HFF-Myc (cell line): ENCODE results near the gene TRABD.
"Not testable (repeated sequence)": the region's sequence is repeated elsewhere in the genome, so short reads cannot be mapped to it uniquely, and the experiment has no call there.

Experiments
- DNase-seq: peaks from one replicate; pipeline ENCODE4 v3.0.0-alpha.2; 2011; ENCODE audit warnings: low read depth; ENCODE audit errors: extremely low read depth
- H3K4me3 ChIP-seq: replicated peaks from 2 replicates; pipeline ENCODE4 v1.5.1; 2011; ENCODE audit warnings: low read depth, mild to moderate bottlenecking, control low read depth, low read length
- TF ChIP-seq, protein P1 (sequence below): IDR thresholded peaks from 2 replicates; pipeline ENCODE4 v1.5.1; 2012; ENCODE audit warnings: mild to moderate bottlenecking, low read depth, low read length, control low read depth; ENCODE audit errors: missing control alignments

Gene TRABD

DNA sequence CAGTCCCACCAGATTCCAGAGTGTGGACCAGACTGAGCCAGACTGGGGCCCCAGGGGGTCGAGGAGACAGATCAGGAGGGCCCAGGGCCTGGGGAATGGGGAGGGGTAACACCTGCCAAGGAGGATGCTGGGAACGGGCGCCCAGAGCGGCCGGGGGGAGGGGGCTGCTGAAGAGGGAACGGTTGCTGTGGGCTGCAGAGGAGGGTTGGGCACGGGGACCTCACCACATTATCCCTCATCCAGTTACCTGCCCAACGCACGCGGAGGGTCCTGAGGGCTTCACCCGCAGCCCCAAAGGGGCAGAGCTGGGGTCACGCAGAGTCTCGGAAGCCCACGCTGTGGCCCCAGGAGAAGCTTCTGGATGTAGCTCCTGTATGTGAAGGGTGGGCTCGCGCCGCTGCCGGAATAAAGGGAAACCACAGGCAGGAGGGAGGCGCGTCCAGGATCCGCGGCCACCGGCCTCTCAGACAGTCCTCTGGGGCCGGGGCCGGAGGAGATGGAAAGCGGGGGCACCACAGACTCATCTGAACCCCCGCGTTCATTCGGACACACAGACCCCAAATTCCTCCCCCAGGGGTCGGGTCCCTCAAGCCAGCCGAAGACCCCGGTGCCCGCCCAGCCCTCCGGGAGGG is 14.2 kb downstream of the TRABD start:
- TF ChIP-seq, protein P1, sequence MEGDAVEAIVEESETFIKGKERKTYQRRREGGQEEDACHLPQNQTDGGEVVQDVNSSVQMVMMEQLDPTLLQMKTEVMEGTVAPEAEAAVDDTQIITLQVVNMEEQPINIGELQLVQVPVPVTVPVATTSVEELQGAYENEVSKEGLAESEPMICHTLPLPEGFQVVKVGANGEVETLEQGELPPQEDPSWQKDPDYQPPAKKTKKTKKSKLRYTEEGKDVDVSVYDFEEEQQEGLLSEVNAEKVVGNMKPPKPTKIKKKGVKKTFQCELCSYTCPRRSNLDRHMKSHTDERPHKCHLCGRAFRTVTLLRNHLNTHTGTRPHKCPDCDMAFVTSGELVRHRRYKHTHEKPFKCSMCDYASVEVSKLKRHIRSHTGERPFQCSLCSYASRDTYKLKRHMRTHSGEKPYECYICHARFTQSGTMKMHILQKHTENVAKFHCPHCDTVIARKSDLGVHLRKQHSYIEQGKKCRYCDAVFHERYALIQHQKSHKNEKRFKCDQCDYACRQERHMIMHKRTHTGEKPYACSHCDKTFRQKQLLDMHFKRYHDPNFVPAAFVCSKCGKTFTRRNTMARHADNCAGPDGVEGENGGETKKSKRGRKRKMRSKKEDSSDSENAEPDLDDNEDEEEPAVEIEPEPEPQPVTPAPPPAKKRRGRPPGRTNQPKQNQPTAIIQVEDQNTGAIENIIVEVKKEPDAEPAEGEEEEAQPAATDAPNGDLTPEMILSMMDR = no peak
- H3K4me3 ChIP-seq = peak overlapping the region; percentile 65
- DNase-seq = no peak

DNA sequence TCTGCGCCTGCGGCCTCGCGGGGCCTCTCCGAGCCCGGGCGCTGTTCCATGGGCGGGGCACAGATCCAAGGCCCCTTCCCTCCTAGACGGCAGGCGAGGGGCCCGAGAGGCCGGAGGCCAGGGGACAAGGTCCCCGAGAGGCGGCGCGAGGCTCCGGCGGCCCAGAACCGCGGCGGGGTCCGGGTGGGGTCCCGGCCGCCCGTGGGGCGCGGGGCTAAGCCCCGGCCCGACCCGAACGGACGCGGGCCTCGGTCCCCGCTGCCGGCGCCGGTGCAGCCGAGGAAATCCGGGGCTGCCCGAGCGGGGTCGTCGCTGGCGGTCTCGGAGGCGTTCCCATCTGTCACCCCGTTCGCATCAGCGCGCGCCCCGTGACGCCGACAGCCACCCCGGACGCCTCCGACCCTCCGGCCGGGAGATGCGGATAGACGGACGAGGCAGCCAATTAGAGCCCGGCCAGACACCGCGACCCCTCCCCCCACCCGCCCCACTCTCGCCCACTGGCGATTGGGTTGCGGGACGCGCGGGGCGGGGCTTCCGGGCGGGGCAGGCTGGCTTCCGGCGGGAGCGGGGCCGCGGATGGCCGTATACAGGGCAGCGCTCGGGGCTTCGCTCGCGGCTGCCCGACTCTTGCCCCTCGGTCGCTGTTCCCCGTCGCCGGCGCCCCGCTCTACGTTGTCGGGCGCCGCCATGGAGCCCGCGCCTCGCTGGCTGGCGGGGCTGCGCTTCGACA is 14.9 kb downstream of the TRABD start, which contains the start of gene SELENOO:
SELENOO (plus strand) TSS at position 551 of the 730 bp plus-strand sequence; CDS start at position 577, 26 bp downstream.
- DNase-seq = peak; percentile 45

DNA sequence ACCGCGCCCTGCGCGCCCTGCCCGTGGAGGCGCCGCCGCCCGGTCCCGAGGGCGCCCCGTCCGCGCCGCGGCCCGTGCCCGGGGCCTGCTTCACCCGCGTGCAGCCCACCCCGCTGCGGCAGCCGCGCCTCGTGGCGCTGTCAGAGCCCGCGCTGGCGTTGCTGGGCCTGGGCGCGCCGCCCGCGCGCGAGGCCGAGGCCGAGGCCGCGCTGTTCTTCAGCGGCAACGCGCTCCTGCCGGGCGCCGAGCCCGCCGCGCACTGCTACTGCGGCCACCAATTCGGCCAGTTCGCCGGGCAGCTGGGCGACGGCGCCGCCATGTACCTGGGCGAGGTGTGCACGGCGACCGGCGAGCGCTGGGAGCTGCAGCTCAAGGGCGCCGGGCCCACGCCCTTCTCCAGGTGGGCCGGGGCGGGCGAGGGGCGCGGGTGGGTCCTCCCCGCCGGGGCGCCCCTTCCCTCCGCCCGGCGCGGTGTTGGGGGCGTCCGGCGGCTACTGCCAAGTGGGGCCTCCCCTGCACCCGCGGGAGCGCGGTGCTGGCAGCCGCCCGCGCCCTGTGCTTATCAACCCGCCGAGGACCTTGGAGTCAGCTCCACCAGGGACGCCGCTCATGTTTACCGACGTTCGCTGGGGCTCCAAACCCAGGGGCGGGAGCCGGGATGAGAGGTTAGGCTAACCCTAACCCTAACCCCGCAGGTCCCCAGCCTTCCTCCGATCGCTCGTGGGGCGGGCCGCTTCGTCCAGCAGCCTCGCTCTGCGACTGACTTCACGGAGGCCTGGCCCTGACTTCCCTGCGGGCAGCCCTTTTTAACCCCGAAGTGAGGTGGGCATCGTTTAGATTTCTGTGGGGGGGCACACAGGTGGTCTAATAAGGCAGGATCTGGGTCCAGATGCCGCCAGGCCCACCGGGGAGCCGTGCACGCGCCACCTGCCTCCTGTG is 15.7 kb downstream of the TRABD start:
- TF ChIP-seq, protein P1 = no peak
- no peak for DNase-seq
- H3K4me3 ChIP-seq = peak overlapping the region; percentile 65

More for the DNA sequence above, 14.9 kb downstream of the TRABD start, which contains the start of gene SELENOO:
- H3K4me3 ChIP-seq = peak within 1 kb of the TSS; percentile 65
- TF ChIP-seq, protein P1 = no peak

DNA sequence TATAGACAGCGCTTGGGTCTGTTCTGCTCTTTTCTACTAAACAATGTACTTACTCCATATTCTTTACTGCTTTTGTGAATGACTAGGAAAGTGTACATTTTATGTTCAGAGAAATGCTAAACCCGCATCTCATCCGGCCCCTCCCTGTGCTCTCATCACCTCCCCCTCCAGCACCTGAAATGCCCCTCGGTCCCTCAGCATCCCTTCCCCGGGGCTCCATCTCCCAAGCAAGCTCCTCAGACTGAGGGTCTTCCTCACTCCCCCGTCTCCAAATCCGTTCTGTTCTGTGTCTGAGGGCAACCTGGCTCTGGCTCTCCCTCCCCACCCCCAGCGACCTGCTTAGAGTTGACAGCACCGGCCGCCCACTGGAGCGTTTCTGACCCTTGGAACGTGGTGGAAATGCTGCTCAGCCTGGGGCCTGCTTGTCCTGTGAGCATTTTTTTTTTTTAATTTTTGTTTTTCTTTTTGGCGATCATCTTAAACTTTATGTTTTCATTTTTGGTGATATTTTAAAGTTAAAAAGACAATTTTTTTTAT is 16.5 kb downstream of the TRABD start:
- peak overlapping the region; percentile 65 for H3K4me3 ChIP-seq
- TF ChIP-seq, protein P1 = no peak
- DNase-seq = no peak

DNA sequence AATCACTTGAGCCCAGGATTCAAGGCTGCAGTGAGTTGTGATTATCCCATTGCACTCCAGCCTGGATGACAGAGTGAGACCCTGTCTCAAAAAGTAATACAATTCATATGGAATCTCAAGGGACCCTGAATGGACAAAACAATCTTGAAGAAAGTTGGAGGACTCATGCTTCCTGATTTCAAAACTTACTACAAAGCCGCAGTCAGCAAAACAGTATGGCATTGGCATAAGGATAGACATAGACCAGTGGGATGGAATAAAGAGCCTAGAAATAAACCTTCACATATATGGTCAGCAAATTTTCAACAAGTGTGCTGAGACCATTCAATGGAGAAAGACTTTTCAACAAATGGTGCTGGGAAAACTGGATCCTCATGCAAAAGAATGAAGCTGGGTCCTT is 17.6 kb downstream of the TRABD start:
- TF ChIP-seq, protein P1 = no peak
- H3K4me3 ChIP-seq = no peak overlapping the region
- no peak for DNase-seq

DNA sequence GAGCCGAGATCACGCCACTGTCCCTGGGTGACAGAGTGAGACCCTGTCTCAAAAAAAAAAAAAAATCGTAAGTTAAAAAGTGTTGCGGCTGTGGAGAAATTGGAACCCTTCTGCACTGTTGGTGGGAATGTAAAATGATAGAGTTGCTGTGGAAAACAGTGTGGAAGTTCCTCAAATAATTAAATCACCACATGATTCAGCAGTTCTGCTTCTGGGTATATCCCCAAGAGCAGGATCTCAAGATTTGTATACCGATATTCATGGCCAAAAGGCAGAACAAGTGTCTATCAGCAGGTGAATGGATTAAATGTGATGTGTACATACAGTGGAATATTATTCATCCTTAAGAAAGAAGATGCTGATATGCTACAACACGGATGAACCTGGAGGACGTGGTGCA is 18.9 kb downstream of the TRABD start:
- TF ChIP-seq, protein P1 = no peak
- no peak overlapping the region for H3K4me3 ChIP-seq
- no peak for DNase-seq

DNA sequence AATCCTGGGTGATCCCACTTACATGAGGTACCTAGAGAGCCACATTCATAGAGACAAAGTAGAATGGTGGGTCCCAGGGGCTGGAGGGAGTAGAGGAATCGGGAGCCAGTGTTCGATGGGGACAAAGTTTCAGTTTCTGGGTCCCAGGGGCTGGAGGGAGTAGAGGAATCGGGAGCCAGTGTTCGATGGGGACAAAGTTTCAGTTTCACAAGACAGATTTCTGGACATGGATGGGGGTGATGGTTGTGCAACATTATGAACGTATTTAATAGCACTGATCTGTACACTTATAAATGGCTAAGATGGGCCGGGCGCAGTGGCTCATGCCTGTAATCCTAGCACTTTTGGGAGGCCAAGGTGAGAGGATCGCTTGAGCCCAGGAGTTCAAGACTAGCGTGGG is 19.3 kb downstream of the TRABD start:
- DNase-seq, H3K4me3 ChIP-seq: not testable (repeated sequence)
